ENCODE measurements around the gene MORC2.

The MORC2 gene

GRCh38 chr22:30949934-30950660 is 18.5 kb downstream of the MORC2 start:
- no peak for DNase-seq (ENCODE audit: low read depth in 3 of 3, low spot score in 1 of 3)

GRCh38 chr22:30948930-30949342 is 19.6 kb downstream of the MORC2 start:
- no peak for DNase-seq (ENCODE audit: low read depth in 3 of 3, low spot score in 1 of 3)

GRCh38 chr22:30947816-30948454 is 20.6 kb downstream of the MORC2 start:
- DNase-seq (ENCODE audit: low read depth in 3 of 3, low spot score in 1 of 3) = no peak

- no peak for DNase-seq (ENCODE audit: low read depth in 3 of 3, low spot score in 1 of 3)
Measured at GRCh38 chr22:30947173-30947815, 21.3 kb downstream of the MORC2 start.

- no peak for DNase-seq (ENCODE audit: low read depth in 3 of 3, low spot score in 1 of 3)
Measured at GRCh38 chr22:30946354-30946753, 22.2 kb downstream of the MORC2 start.

- no peak for DNase-seq (ENCODE audit: low read depth in 3 of 3, low spot score in 1 of 3)
Measured at GRCh38 chr22:30945653-30946052, 22.9 kb downstream of the MORC2 start.

GRCh38 chr22:30944986-30945385 is 23.6 kb downstream of the MORC2 start:
- DNase-seq (ENCODE audit: low read depth in 3 of 3, low spot score in 1 of 3) = no peak

- no peak for DNase-seq (ENCODE audit: low read depth in 3 of 3, low spot score in 1 of 3)
Measured at GRCh38 chr22:30943368-30943767, 25.2 kb downstream of the MORC2 start.

GRCh38 chr22:30941363-30941740 is 27.2 kb downstream of the MORC2 start:
- no peak for DNase-seq (ENCODE audit: low read depth in 3 of 3, low spot score in 1 of 3)

GRCh38 chr22:30940685-30941362 is 27.8 kb downstream of the MORC2 start:
- DNase-seq (ENCODE audit: low read depth in 3 of 3, low spot score in 1 of 3) = no peak

GRCh38 chr22:30934053-30934452 is 34.5 kb downstream of the MORC2 start:
- DNase-seq (ENCODE audit: low read depth in 3 of 3, low spot score in 1 of 3) = no peak

GRCh38 chr22:30933457-30933856 is 35.1 kb downstream of the MORC2 start:
- no peak for DNase-seq (ENCODE audit: low read depth in 3 of 3, low spot score in 1 of 3)

- DNase-seq (ENCODE audit: low read depth in 3 of 3, low spot score in 1 of 3) = no peak
Measured at GRCh38 chr22:30932661-30933060, 35.9 kb downstream of the MORC2 start.

- no peak for DNase-seq (ENCODE audit: low read depth in 3 of 3, low spot score in 1 of 3)
Measured at GRCh38 chr22:30931541-30932300, 36.9 kb downstream of the MORC2 start.

GRCh38 chr22:30930228-30930627 is 38.3 kb downstream of the MORC2 start:
- no peak for DNase-seq (ENCODE audit: low read depth in 3 of 3, low spot score in 1 of 3)

GRCh38 chr22:30928401-30928800 is 40.2 kb downstream of the MORC2 start:
- DNase-seq (ENCODE audit: low read depth in 3 of 3, low spot score in 1 of 3) = no peak

- DNase-seq (ENCODE audit: low read depth in 3 of 3, low spot score in 1 of 3) = no peak
Measured at GRCh38 chr22:30927806-30928205, 40.8 kb downstream of the MORC2 start.

GRCh38 chr22:30926706-30927105 is 41.9 kb downstream of the MORC2 start:
- no peak for DNase-seq (ENCODE audit: low read depth in 3 of 3, low spot score in 1 of 3)

GRCh38 chr22:30925667-30926066 is 42.9 kb downstream of the MORC2 start:
- DNase-seq (ENCODE audit: low read depth in 3 of 3, low spot score in 1 of 3) = no peak

GRCh38 chr22:30923168-30923900 is 45.2 kb downstream of the MORC2 start:
- no peak for DNase-seq (ENCODE audit: low read depth in 3 of 3, low spot score in 1 of 3)
